Kidney (tissue), 14 donors: ENCODE data around the gene CYBRD1. TPM values are rescaled to one million over a fixed set of nuclear protein-coding genes. Genes with fewer than 3 reads are reported as not detected.

ENCODE experiments used
- DNase-seq, 5 donors: peaks; one replicate each; pipeline ENCODE4 v3.0.0-alpha.2; 2013 to 2020
- FAIRE-seq: peaks from 2 replicates; lab custom pipeline; 2012; peaks lifted over from hg19 to GRCh38; lab: Jason Lieb, UNC
- H3K27ac ChIP-seq, 2 donors: one replicate each; pipeline ENCODE4 v1.7.0; 2013; ENCODE audit warnings: low read depth in 2 of 2, low read length in 2 of 2, inconsistent platforms in 1 of 2
- H3K27me3 ChIP-seq: one replicate; pipeline ENCODE4 v1.7.1; 2013; ENCODE audit warnings: low read length, inconsistent platforms; ENCODE audit not compliant: control insufficient read depth, insufficient read depth
- H3K36me3 ChIP-seq, 3 donors: one replicate each; pipeline versions ENCODE4 v1.7.0 to v1.7.1; 2013; ENCODE audit warnings: low read length in 3 of 3, control low read depth in 1 of 3, inconsistent platforms in 1 of 3; ENCODE audit not compliant: insufficient read depth in 3 of 3, control insufficient read depth in 2 of 3
- H3K4me1 ChIP-seq, 3 donors: one replicate each; pipeline versions ENCODE4 v1.7.0 to v1.7.1; 2013; ENCODE audit warnings: low read length in 3 of 3, inconsistent platforms in 1 of 3, low read depth in 1 of 3; ENCODE audit not compliant: control insufficient read depth in 2 of 3, insufficient read depth in 2 of 3
- H3K4me3 ChIP-seq, 3 donors: one replicate each; pipeline versions ENCODE4 v1.7.0 to v1.8.1; 2013; ENCODE audit warnings: low read length in 3 of 3, control low read depth in 1 of 3, inconsistent platforms in 1 of 3
- H3K9ac ChIP-seq, 3 donors: one replicate each; pipeline versions ENCODE4 v1.7.0 to v1.7.1; 2013; ENCODE audit warnings: low read length in 3 of 3, control low read depth in 1 of 3, inconsistent platforms in 1 of 3
- H3K9me3 ChIP-seq, 3 donors: one replicate each; pipeline versions ENCODE4 v1.7.0 to v1.7.1; 2013; ENCODE audit warnings: low read length in 3 of 3, control low read depth in 1 of 3, inconsistent platforms in 1 of 3; ENCODE audit not compliant: control insufficient read depth in 2 of 3, insufficient read depth in 1 of 3
- intact Hi-C: fragments of 100-400 bp; cut with DNase I; formaldehyde crosslinking; loops from one replicate; pipeline ENCODE4 v1.11.1; 2022
- polyA plus RNA-seq: library from polyadenylated mRNA; stranded (reverse); fragments of 350-450 nt; fragmentation: Illumina TruSeq; extraction: RNeasy Lipid Tissue Mini Kit (QIAGEN cat#74804); gene quantifications from one replicate; pipeline ENCODE4 v1.2.3, GENCODE V29; 2014; ENCODE audit warnings: low read depth, low replicate concordance; ENCODE audit not compliant: insufficient read depth
- total RNA-seq: library from RNA; stranded (reverse); fragmentation: NEBNext Ultra II Directional; extraction: Animal tissue kit (Norgen Biotek cat#: 25700); gene quantifications from one replicate; pipeline ENCODE4 v1.2.1, GENCODE V29; 2021
- TF ChIP-seq, protein P1 (sequence below): IDR thresholded peaks from 3 replicates; pipeline ENCODE4 v1.5.1; 2012; ENCODE audit warnings: mild to moderate bottlenecking, moderate library complexity, borderline replicate concordance; ENCODE audit not compliant: insufficient read depth; ENCODE audit errors: extremely low read depth
- donor health status: control.
- donor health status: control.
- donor health status: control.
- donor health status: control.
- donor health status: control.
- donor health status: DM: yes; HTN: yes; CAD: no.
- donor health status: Normal renal cell carcinoma (clear cell type).

Gene CYBRD1
- total and polyA plus RNA-seq, 2 donors from 2014 or later = 17.7 to 57.3 TPM

DNA sequence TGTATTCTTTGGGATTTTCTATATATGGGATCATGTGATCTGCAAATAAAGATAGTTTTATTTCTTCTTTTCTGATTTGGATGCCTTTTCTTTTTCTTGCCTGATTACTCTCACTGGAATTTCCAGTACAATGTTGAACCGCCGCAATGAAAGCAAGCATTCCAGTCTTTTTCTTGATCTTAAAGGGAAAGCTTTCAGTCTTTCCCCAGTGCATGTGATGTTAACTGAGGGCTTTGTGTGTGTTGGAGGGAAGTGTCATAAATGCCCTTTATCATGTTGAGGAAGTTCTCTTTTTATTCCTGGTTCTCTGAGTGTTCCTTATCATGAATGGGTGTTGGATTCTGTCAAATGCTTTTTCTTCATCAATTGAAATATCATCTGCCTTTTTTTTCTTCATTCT is 16.9 kb upstream of the CYBRD1 start:
- H3K9ac ChIP-seq = no peak overlapping the region
- H3K36me3 ChIP-seq = no peaks in the 10 kb centered on the region
- H3K27me3 ChIP-seq = no peaks in the 10 kb centered on the region
- intact Hi-C loops = no loop called here
- no peak for DNase-seq
- H3K4me3 ChIP-seq = no peak overlapping the region
- H3K4me1 ChIP-seq = no peaks in the 10 kb centered on the region
- H3K27ac ChIP-seq = no peak overlapping the region
- peaks cover 0 to 3% (median 0%) of the 10 kb centered on the region in 3 donors for H3K9me3 ChIP-seq
- TF ChIP-seq, protein P1, sequence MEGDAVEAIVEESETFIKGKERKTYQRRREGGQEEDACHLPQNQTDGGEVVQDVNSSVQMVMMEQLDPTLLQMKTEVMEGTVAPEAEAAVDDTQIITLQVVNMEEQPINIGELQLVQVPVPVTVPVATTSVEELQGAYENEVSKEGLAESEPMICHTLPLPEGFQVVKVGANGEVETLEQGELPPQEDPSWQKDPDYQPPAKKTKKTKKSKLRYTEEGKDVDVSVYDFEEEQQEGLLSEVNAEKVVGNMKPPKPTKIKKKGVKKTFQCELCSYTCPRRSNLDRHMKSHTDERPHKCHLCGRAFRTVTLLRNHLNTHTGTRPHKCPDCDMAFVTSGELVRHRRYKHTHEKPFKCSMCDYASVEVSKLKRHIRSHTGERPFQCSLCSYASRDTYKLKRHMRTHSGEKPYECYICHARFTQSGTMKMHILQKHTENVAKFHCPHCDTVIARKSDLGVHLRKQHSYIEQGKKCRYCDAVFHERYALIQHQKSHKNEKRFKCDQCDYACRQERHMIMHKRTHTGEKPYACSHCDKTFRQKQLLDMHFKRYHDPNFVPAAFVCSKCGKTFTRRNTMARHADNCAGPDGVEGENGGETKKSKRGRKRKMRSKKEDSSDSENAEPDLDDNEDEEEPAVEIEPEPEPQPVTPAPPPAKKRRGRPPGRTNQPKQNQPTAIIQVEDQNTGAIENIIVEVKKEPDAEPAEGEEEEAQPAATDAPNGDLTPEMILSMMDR = no peak
- no peak for FAIRE-seq

DNA sequence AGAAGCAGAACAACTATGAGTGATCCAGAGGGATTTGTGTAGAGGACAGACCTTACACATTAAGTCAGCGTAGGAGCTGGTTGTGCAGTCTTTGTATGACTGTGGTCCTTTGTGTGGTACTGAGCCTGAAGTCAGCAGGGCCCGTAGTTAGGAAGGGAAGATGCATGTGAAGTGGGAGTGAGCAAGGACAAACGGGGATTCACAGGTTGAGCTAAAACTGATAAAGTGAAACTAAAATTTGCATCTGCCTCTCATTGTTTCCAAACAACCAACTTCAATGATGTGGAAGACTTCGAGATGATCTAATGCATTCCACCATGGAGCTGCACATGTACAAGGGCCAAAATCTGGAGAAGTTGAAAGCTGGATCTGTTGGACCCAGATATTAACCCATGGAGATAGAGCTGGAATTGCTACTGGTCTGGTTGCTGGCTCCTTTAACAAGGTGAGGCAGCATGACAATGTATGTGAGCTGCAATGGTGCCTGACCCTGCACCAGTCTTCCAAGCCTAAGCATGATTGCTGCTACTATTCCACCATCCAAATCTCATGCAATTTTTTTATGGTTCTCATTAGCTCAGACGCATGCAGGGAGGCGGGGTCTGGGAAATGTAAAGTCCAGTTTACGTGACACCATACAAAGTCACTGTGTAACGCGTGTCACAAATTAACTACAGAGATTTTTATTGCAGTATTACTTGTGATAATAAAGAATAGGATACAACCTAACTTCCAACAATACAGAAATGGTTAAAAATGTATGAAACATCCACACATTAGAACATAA is 12.1 kb upstream of the CYBRD1 start:
- Histone ChIP-seq H3K9me3 (no peaks in the 10 kb centered on the region), H3K27me3 (no peaks in the 10 kb centered on the region), H3K4me3 (no peak overlapping the region), H3K4me1 (no peaks in the 10 kb centered on the region), H3K9ac (no peak overlapping the region), H3K27ac (no peak overlapping the region), H3K36me3 (no peaks in the 10 kb centered on the region)
- DNase-seq = no peak
- FAIRE-seq = no peak
- intact Hi-C loops = no loop called here
- TF ChIP-seq, protein P1 = no peak

DNA sequence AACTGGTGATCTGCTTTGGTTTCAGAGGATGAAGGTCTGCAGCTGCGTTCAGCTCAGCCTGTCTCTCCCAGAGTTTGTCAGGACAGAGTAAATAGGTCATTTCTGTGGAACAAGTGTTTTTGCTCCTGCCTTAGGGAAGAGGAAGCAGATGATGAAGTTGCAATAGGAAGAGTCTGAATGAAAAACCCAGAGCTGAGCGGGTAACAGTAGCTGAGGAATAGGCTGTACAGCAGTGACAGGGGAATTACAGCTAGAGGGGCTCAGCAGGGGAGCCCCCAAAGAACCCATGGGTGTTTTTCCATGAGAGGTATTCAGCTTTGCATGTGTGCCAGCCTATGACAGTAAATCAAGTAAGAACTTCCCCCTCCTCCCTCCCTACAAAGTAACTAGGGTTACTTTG is 10.3 kb upstream of the CYBRD1 start:
- DNase-seq = no peak
- H3K27ac ChIP-seq = no peak overlapping the region

More for the DNA sequence above, 10.3 kb upstream of the CYBRD1 start:
- Histone ChIP-seq H3K9ac (no peak overlapping the region), H3K9me3 (no peaks in the 10 kb centered on the region), H3K4me1 (no peaks in the 10 kb centered on the region), H3K27me3 (no peaks in the 10 kb centered on the region), H3K36me3 (no peaks in the 10 kb centered on the region), H3K4me3 (no peak overlapping the region)
- intact Hi-C loops = no loop called here
- FAIRE-seq = no peak
- TF ChIP-seq, protein P1 = no peak
